NCI-H510A treated with DMSO at 0.1 percent for 48 hours (cell line): ENCODE measurements around the gene CCDC28A.

ENCODE experiments used
- DNase-seq: peaks from one replicate; lab custom pipeline; 2025; lab: John Stamatoyannopoulos, UW

Gene CCDC28A

GRCh38 chr6:138833816-138834539, 60.4 kb downstream of the CCDC28A start:
- no peak for DNase-seq

DNA sequence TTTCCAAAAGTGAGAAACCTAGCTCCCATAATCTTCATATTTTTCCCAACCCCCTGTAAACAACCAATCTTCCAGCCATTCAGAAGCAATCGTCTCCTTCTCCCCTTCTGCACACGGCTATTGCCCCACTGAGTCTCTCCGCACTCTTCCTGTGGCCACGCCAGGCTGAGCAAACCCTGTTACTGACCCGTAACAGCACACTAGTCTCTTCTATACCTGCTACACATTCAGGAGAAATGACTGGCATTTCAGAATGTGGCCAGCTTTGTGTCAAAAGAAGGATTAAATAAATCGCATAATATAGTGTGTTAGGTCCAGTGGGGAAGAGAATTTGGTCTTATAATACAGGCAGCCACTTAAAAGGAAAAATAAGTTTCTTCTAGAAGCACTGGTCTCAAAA, 63.7 kb downstream of the CCDC28A start:
- DNase-seq: no peak
